ENCODE data around the gene TAF11.

TAF11 gene

GRCh38 chr6:34877259-34877658 is 10.6 kb downstream of the TAF11 start:
- Histone ChIP-seq H3K27me3 (replicated peaks) (no peaks in the 10 kb centered on the region), H3K4me3 (ENCODE audit: low read depth, low read length) (no peak overlapping the region), H3K27ac (no peak overlapping the region), H3K36me3 (replicated peaks) (peaks cover 43% of the 10 kb centered on the region)
- in situ Hi-C loops (cut with HindIII; ENCODE audit: low pct_ligation_motif_present, low sequenced_read_pairs) = no loop called here
- no peak for TF ChIP-seq CTCF (IDR thresholded peaks at IDR 0.05; ENCODE audit: low read depth, low read length, missing control alignments)
- no peak for DNase-seq

GRCh38 chr6:34876472-34876871 is 11.4 kb downstream of the TAF11 start:
- no peak for DNase-seq
- H3K27me3 ChIP-seq (replicated peaks) = no peaks in the 10 kb centered on the region
- no peak overlapping the region for H3K27ac ChIP-seq
- no peak overlapping the region for H3K4me3 ChIP-seq (ENCODE audit: low read depth, low read length)
- peaks cover 51% of the 10 kb centered on the region for H3K36me3 ChIP-seq (replicated peaks)
- TF ChIP-seq CTCF (IDR thresholded peaks at IDR 0.05; ENCODE audit: low read depth, low read length, missing control alignments) = no peak
- in situ Hi-C loops (cut with HindIII; ENCODE audit: low pct_ligation_motif_present, low sequenced_read_pairs) = no loop called here

GRCh38 chr6:34875292-34876213 is 12.3 kb downstream of the TAF11 start:
- no peaks in the 10 kb centered on the region for H3K27me3 ChIP-seq (replicated peaks)
- H3K27ac ChIP-seq = no peak overlapping the region
- no peak overlapping the region for H3K4me3 ChIP-seq (ENCODE audit: low read depth, low read length)
- DNase-seq = no peak
- in situ Hi-C loops (cut with HindIII; ENCODE audit: low pct_ligation_motif_present, low sequenced_read_pairs) = no loop called here
- H3K36me3 ChIP-seq (replicated peaks) = peaks cover 56% of the 10 kb centered on the region
- TF ChIP-seq CTCF (IDR thresholded peaks at IDR 0.05; ENCODE audit: low read depth, low read length, missing control alignments) = no peak

- no peak for DNase-seq
- Histone ChIP-seq H3K36me3 (replicated peaks) (peaks cover 32% of the 10 kb centered on the region), H3K27me3 (replicated peaks) (no peaks in the 10 kb centered on the region), H3K4me3 (ENCODE audit: low read depth, low read length) (no peak overlapping the region), H3K27ac (no peak overlapping the region)
- no peak for TF ChIP-seq CTCF (IDR thresholded peaks at IDR 0.05; ENCODE audit: low read depth, low read length, missing control alignments)
- in situ Hi-C loops (cut with HindIII; ENCODE audit: low pct_ligation_motif_present, low sequenced_read_pairs) = no loop called here
These were observed 15.5 kb downstream of the TAF11 start for GRCh38 chr6:34872332-34872731.

GRCh38 chr6:34871853-34872252 is 16.0 kb downstream of the TAF11 start:
- DNase-seq = no peak
- Histone ChIP-seq H3K4me3 (ENCODE audit: low read depth, low read length) (no peak overlapping the region), H3K27ac (no peak overlapping the region), H3K27me3 (replicated peaks) (no peaks in the 10 kb centered on the region), H3K36me3 (replicated peaks) (peaks cover 32% of the 10 kb centered on the region)
- in situ Hi-C loops (cut with HindIII; ENCODE audit: low pct_ligation_motif_present, low sequenced_read_pairs) = no loop called here
- TF ChIP-seq CTCF (IDR thresholded peaks at IDR 0.05; ENCODE audit: low read depth, low read length, missing control alignments) = no peak

All from brain microvascular endothelial cell (primary cell).